Activated naive CD4-positive, alpha-beta T cell treated with anti-CD3 and anti-CD28 coated beads for 36 hours (primary cell): ENCODE results near the gene WNT7B. TPM values are rescaled to one million over a fixed set of nuclear protein-coding genes. Genes with fewer than 3 reads are reported as not detected.

Experiments
- CTCF ChIA-PET: fragments of 350-600 bp; sonication (Branson Sonifier 250); formaldehyde crosslinking; loops from one replicate; lab custom pipeline; 2021; ENCODE audit warnings: antibody characterized with exemption; lab: Charles Lee
- DNase-seq: peaks from one replicate; pipeline ENCODE4 v3.0.0-alpha.2; 2020
- H3K27ac Mint-ChIP-seq: one replicate; pipeline ENCODE4 v1.8.0; 2021; ENCODE audit warnings: mild to moderate bottlenecking, mixed read lengths
- H3K27me3 Mint-ChIP-seq: one replicate; pipeline ENCODE4 v1.8.0; 2021; ENCODE audit warnings: low read depth, mixed read lengths
- H3K36me3 Mint-ChIP-seq: one replicate; pipeline ENCODE4 v1.8.0; 2021; ENCODE audit warnings: low read depth, mixed read lengths
- H3K4me1 Mint-ChIP-seq: one replicate; pipeline ENCODE4 v1.8.0; 2021; ENCODE audit warnings: low read depth, mixed read lengths
- H3K4me3 Mint-ChIP-seq: one replicate; pipeline ENCODE4 v1.8.0; 2021; ENCODE audit warnings: mild to moderate bottlenecking, moderate library complexity, mixed read lengths
- H3K9me3 Mint-ChIP-seq: one replicate; pipeline ENCODE4 v1.8.0; 2021; ENCODE audit warnings: mixed read lengths
- intact Hi-C: fragments of 100-400 bp; cut with micrococcal nuclease; formaldehyde crosslinking; loops from one replicate; pipeline ENCODE4 v1.15.1; 2023
- total RNA-seq, 2 experiments: library from RNA; stranded (reverse); gene quantifications; one replicate each; pipeline ENCODE4 v1.2.3, GENCODE V29; 2021

WNT7B gene
- total RNA-seq, 2 experiments from 2014 or later, result not detected

DNA sequence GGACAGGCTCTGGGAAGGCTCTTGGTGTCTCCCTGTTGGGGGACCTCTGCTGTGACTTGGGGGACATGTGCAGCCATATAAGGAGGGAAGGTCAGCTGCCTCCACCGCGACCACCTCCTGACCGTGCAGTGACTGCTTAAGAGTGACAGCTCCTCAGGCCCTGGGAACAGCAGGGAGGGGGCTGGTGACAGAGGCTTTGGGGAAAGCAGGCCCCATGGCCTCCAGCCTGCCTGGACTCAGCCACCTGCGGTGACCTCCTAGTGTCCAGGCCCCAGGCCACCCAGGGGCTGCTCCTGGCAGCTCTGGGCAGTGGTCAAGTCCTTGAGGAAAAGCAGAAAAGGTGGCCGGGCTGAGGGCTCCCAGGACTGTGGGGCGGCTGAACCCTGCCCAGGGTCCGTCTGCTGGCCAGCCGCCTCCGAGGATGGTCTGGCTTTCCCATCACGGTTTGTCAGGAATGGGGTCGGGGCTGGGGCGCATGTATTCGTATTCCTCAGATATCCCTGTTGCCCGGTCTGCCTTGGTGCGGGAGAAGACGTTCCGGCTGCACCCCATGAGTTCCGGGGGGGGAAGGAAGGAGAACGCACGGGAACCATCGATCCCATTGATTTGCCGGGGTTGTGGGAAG is 96.8 kb downstream of the WNT7B start:
- H3K4me3 Mint-ChIP-seq, result no peak overlapping the region
- peaks cover 3% of the 10 kb centered on the region for H3K4me1 Mint-ChIP-seq
- peaks cover 45% of the 10 kb centered on the region for H3K27me3 Mint-ChIP-seq
- H3K36me3 Mint-ChIP-seq, result no peaks in the 10 kb centered on the region
- H3K9me3 Mint-ChIP-seq, result no peaks in the 10 kb centered on the region
- no peak for DNase-seq
- intact Hi-C loops, result no loop called here
- CTCF ChIA-PET, result no interaction called here
- H3K27ac Mint-ChIP-seq, result no peak overlapping the region

DNA sequence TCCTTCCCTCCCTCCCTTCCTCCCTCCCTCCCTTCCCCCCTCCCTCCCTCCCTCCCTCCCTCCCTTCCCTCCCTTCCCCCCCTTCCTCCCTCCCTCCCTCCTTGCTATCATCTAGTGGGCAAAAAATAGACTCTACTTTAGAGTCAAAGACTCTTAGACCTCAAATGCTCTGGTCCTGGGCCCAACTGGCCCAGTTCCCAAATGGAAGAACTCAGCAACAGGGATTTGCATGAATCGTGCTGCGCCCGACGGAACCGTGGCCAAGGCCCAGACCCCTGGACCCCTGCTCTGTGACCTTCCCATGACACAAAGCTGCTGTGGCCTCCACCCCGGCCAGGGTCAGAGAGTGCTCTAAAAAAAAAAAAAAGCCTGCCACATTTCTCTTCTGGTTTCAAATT is 97.4 kb downstream of the WNT7B start:
- no peak for DNase-seq
- Mint-ChIP-seq H3K36me3 (no peaks in the 10 kb centered on the region), H3K27ac (no peak overlapping the region), H3K9me3 (no peaks in the 10 kb centered on the region), H3K27me3 (peaks cover 40% of the 10 kb centered on the region), H3K4me3 (no peak overlapping the region), H3K4me1 (peaks cover 3% of the 10 kb centered on the region)
- intact Hi-C loops, result no loop called here
- CTCF ChIA-PET, result no interaction called here

GRCh38 chr22:45878901-45879551 is 97.9 kb downstream of the WNT7B start:
- Mint-ChIP-seq H3K4me1 (peaks cover 3% of the 10 kb centered on the region), H3K27ac (no peak overlapping the region), H3K9me3 (peaks cover under 1% of the 10 kb centered on the region), H3K27me3 (peaks cover 40% of the 10 kb centered on the region), H3K4me3 (no peak overlapping the region), H3K36me3 (no peaks in the 10 kb centered on the region)
- CTCF ChIA-PET, result interaction anchor here (2.3 kb wide), 1 partner anchor 15 kb away, joined by 5 read pairs; no protein-coding TSS in a partner anchor
- intact Hi-C loops, result no loop called here
- DNase-seq, result no peak

DNA sequence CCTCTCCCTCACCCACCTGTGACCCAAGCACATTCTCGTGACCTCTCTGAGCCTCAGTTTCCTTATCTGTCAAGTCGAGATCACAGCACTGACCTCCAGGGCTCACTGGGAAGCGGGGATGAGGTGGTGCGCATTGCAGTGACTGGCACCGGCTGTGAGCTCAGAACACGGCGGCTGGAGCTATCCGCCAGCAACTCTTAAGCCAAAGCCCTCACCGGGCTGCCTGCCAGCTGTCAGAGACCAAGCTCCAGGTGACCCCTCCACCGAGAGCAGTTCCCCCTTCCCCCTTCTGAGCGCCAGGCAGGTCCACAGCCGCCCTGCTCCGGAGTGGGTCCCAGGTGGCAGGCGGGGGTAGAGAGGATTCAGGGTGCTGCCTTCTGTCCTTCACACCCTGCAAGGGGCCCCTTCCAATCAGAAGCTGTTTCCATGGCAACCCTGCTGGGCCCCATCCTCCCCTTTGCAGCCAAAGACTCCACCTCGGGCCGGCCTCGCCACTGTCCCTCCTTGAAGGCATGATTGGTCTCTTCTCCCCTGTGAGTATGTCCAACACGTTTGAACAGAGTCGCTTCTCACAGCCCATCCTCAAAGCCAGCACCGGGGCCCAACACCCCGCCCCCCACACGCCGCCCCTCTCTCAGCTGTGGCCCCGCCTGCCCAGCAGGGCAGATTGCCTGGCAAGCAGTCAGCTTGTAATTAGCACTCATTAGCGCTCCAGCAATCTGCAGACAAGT is 98.7 kb downstream of the WNT7B start:
- Mint-ChIP-seq H3K27me3 (peaks cover 36% of the 10 kb centered on the region), H3K9me3 (peaks cover 3% of the 10 kb centered on the region), H3K4me3 (no peak overlapping the region), H3K27ac (no peak overlapping the region), H3K36me3 (no peaks in the 10 kb centered on the region), H3K4me1 (peaks cover 3% of the 10 kb centered on the region)
- intact Hi-C loops, result no loop called here
- CTCF ChIA-PET, result interaction anchor here (2.3 kb wide), 1 partner anchor 14 kb away, joined by 5 read pairs; no protein-coding TSS in a partner anchor
- no peak for DNase-seq

DNA sequence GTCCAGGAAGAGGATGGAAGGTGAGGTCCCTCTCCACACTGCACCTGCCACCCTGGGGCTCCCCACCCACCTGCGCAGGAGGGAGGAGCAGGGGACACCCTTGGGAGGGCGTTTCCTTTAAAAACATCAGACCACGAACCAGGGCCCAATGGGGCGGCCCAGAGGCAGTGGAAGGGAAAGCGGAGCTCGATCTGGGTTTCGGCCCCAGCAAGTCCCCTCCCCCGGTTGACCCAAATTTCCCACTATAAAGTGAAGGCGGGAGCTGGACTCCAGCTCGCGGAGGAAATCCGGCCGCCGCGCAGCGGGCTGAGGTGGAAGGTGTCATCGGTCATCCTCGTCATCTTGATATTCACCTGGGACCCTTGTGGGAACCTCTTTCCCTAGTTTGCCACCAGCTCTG is 99.3 kb downstream of the WNT7B start:
- Mint-ChIP-seq H3K4me1 (peaks cover 3% of the 10 kb centered on the region), H3K9me3 (peaks cover 6% of the 10 kb centered on the region), H3K27ac (no peak overlapping the region), H3K27me3 (peaks cover 36% of the 10 kb centered on the region), H3K4me3 (no peak overlapping the region), H3K36me3 (no peaks in the 10 kb centered on the region)
- CTCF ChIA-PET, result interaction anchor here (2.3 kb wide), 1 partner anchor 14 kb away, joined by 5 read pairs; no protein-coding TSS in a partner anchor
- intact Hi-C loops, result no loop called here
- DNase-seq, result no peak

GRCh38 chr22:45877036-45877380 is 100.0 kb downstream of the WNT7B start:
- intact Hi-C loops, result no loop called here
- CTCF ChIA-PET, result interaction anchor here (2.3 kb wide), 1 partner anchor 13 kb away, joined by 5 read pairs; no protein-coding TSS in a partner anchor
- peaks cover 31% of the 10 kb centered on the region for H3K27me3 Mint-ChIP-seq
- H3K4me1 Mint-ChIP-seq, result peaks cover 3% of the 10 kb centered on the region
- no peak overlapping the region for H3K4me3 Mint-ChIP-seq
- H3K9me3 Mint-ChIP-seq, result peaks cover 10% of the 10 kb centered on the region
- H3K27ac Mint-ChIP-seq, result no peak overlapping the region
- no peak for DNase-seq
- H3K36me3 Mint-ChIP-seq, result no peaks in the 10 kb centered on the region

GRCh38 chr22:45876136-45877035 is 100.6 kb downstream of the WNT7B start:
- H3K9me3 Mint-ChIP-seq, result peaks cover 10% of the 10 kb centered on the region
- no peak for DNase-seq
- H3K27ac Mint-ChIP-seq, result no peak overlapping the region
- intact Hi-C loops, result no loop called here
- no peak overlapping the region for H3K4me3 Mint-ChIP-seq
- CTCF ChIA-PET, result interaction anchor here (1.5 kb wide), 1 partner anchor 12 kb away, joined by 8 read pairs; no protein-coding TSS in a partner anchor
- peaks cover 27% of the 10 kb centered on the region for H3K27me3 Mint-ChIP-seq
- no peaks in the 10 kb centered on the region for H3K36me3 Mint-ChIP-seq
- H3K4me1 Mint-ChIP-seq, result peaks cover 3% of the 10 kb centered on the region

- H3K27ac Mint-ChIP-seq, result no peak overlapping the region
- no peaks in the 10 kb centered on the region for H3K36me3 Mint-ChIP-seq
- H3K27me3 Mint-ChIP-seq, result peaks cover 19% of the 10 kb centered on the region
- CTCF ChIA-PET, result no interaction called here
- H3K9me3 Mint-ChIP-seq, result peaks cover 10% of the 10 kb centered on the region
- no peaks in the 10 kb centered on the region for H3K4me1 Mint-ChIP-seq
- H3K4me3 Mint-ChIP-seq, result no peak overlapping the region
- intact Hi-C loops, result no loop called here
- DNase-seq, result no peak
These were observed 104.2 kb downstream of the WNT7B start for GRCh38 chr22:45872659-45873263.

GRCh38 chr22:45871721-45872120 is 105.2 kb downstream of the WNT7B start:
- no peak for DNase-seq
- H3K27me3 Mint-ChIP-seq, result peaks cover 19% of the 10 kb centered on the region
- CTCF ChIA-PET, result no interaction called here
- peaks cover 10% of the 10 kb centered on the region for H3K9me3 Mint-ChIP-seq
- H3K4me1 Mint-ChIP-seq, result no peaks in the 10 kb centered on the region
- no peaks in the 10 kb centered on the region for H3K36me3 Mint-ChIP-seq
- no peak overlapping the region for H3K4me3 Mint-ChIP-seq
- intact Hi-C loops, result no loop called here
- H3K27ac Mint-ChIP-seq, result no peak overlapping the region
